Activated T-helper 2 cell treated with anti-CD3 and anti-CD28 coated beads, Interferon-gamma antibody, Interleukin-2, Interleukin-4, amounts not matched to agents 10 μg/mL and 5 μg/mL and 100 μg/mL, durations not matched to agents 14 hours and 24 hours and 36 hours (primary cell): ENCODE data around the gene DTNB. TPM values are rescaled to one million over a fixed set of nuclear protein-coding genes. Genes with fewer than 3 reads are reported as not detected.
"Not testable (repeated sequence)": the region's sequence is repeated elsewhere in the genome, so short reads cannot be mapped to it uniquely, and the experiment has no call there.

Source experiments
- DNase-seq: peaks from one replicate; pipeline ENCODE4 v3.0.0; 2021; ENCODE audit warnings: low spot score
- H3K27ac Mint-ChIP-seq: one replicate; pipeline ENCODE4 v1.8.0; 2021; ENCODE audit warnings: mixed read lengths
- H3K27me3 Mint-ChIP-seq: one replicate; pipeline ENCODE4 v1.8.0; 2021; ENCODE audit warnings: low read depth, mixed read lengths
- H3K36me3 Mint-ChIP-seq: one replicate; pipeline ENCODE4 v1.8.0; 2021; ENCODE audit warnings: low read depth, mixed read lengths
- H3K4me1 Mint-ChIP-seq: one replicate; pipeline ENCODE4 v1.8.0; 2021; ENCODE audit warnings: low read depth, mixed read lengths
- H3K4me3 Mint-ChIP-seq: one replicate; pipeline ENCODE4 v1.8.0; 2021; ENCODE audit warnings: low read depth, mild to moderate bottlenecking, moderate library complexity, mixed read lengths
- H3K9me3 Mint-ChIP-seq: one replicate; pipeline ENCODE4 v1.8.0; 2021; ENCODE audit warnings: mixed read lengths
- intact Hi-C: fragments of 100-400 bp; cut with micrococcal nuclease; formaldehyde crosslinking; loops from one replicate; pipeline ENCODE4 v1.15.1; 2023
- total RNA-seq: library from RNA; stranded (reverse); gene quantifications from 2 replicates; pipeline ENCODE4 v1.2.3, GENCODE V29; 2022

DTNB gene
- total RNA-seq, 1 donor from 2014 or later: 33.9 TPM

GRCh38 chr2:25639696-25640095 is 33.7 kb downstream of the DTNB start:
- Mint-ChIP-seq H3K36me3 (peaks cover 17% of the 10 kb centered on the region), H3K4me3 (no peak overlapping the region), H3K9me3 (no peaks in the 10 kb centered on the region), H3K4me1 (no peaks in the 10 kb centered on the region), H3K27me3 (no peaks in the 10 kb centered on the region), H3K27ac (no peak overlapping the region)
- DNase-seq: no peak
- intact Hi-C loops: no loop called here

DNA sequence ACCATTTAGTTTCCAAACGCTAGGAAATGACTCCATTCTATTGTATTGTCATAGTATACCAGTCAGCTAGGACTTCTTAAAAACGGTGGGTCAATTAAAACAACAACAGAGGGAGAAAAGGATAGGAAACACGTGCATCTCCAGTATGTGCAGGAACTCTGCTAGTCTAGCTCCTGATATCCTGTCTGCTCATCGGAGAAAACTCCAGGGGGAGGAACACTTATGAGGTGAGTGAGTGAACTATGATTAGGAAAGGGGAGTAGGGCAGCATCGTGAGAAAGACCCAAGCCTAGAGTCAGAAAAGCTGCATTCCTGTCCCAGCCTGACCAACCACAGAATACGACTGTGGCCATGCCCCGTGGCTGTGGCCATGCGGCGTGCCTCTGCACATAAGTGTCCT is 34.2 kb downstream of the DTNB start:
- Mint-ChIP-seq H3K4me1 (no peaks in the 10 kb centered on the region), H3K27me3 (no peaks in the 10 kb centered on the region), H3K9me3 (no peaks in the 10 kb centered on the region), H3K4me3 (no peak overlapping the region), H3K27ac (no peak overlapping the region), H3K36me3 (peaks cover 15% of the 10 kb centered on the region)
- intact Hi-C loops: no loop called here
- DNase-seq: no peak

DNA sequence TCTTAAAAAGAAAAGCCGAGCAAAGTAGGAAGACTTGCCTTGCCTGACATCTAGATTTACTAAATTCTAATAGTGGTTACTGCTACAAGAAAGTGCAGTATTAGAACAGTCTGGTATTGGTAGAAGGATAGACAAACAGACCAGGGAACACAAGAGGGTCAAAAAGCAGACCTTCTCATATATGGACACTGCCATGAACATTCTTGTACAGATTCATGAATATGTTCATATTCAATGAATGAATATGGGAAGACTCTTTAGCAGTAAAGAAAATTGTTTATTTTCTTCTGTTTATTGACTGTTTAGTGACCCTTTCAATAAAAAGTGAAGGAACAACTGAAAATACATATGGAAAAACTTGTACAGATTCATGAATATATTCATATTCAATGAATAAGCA is 37.6 kb downstream of the DTNB start:
- Mint-ChIP-seq H3K4me1 (peaks cover 4% of the 10 kb centered on the region), H3K27me3 (no peaks in the 10 kb centered on the region), H3K27ac (no peak overlapping the region), H3K36me3 (peaks cover 20% of the 10 kb centered on the region), H3K9me3 (no peaks in the 10 kb centered on the region), H3K4me3 (no peak overlapping the region)
- intact Hi-C loops: no loop called here
- no peak for DNase-seq

DNA sequence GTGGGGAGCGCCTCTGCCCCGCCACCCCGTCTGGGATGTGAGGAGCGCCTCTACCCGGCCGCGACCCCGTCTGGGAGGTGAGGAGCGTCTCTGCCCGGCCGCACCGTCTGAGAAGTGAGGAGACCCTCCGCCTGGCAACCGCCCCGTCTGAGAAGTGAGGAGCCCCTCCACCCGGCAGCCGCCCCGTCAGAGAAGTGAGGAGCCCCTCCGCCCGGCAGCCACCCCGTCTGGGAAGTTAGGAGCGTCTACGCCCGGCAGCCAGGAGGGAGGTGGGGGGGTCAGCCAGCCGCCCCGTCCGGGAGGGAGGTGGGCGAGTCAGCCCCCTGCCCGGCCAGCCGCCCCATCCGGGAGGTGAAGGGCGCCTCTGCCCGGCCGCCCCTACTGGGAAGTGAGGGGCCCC is 39.6 kb downstream of the DTNB start:
- H3K4me3 Mint-ChIP-seq, H3K9me3 Mint-ChIP-seq, H3K4me1 Mint-ChIP-seq, H3K27me3 Mint-ChIP-seq, H3K27ac Mint-ChIP-seq, DNase-seq, intact Hi-C loops: not testable (repeated sequence)
- H3K36me3 Mint-ChIP-seq: peaks cover 20% of the 10 kb centered on the region

- H3K4me3 Mint-ChIP-seq: no peak overlapping the region
- H3K27me3 Mint-ChIP-seq: no peaks in the 10 kb centered on the region
- H3K27ac Mint-ChIP-seq: no peak overlapping the region
- H3K36me3 Mint-ChIP-seq: peaks cover 16% of the 10 kb centered on the region
- H3K4me1 Mint-ChIP-seq: peaks cover 4% of the 10 kb centered on the region
- intact Hi-C loops: no loop called here
- no peak for DNase-seq
- H3K9me3 Mint-ChIP-seq: no peaks in the 10 kb centered on the region
Observed at GRCh38 chr2:25632396-25632795, 41.0 kb downstream of the DTNB start.

- no peaks in the 10 kb centered on the region for H3K27me3 Mint-ChIP-seq
- no peak overlapping the region for H3K27ac Mint-ChIP-seq
- no peaks in the 10 kb centered on the region for H3K9me3 Mint-ChIP-seq
- H3K36me3 Mint-ChIP-seq: peaks cover 29% of the 10 kb centered on the region
- intact Hi-C loops: no loop called here
- no peak for DNase-seq
- H3K4me3 Mint-ChIP-seq: no peak overlapping the region
- peaks cover 3% of the 10 kb centered on the region for H3K4me1 Mint-ChIP-seq
Observed at GRCh38 chr2:25624635-25625034, 48.7 kb downstream of the DTNB start.

- no peaks in the 10 kb centered on the region for H3K27me3 Mint-ChIP-seq
- H3K9me3 Mint-ChIP-seq: no peaks in the 10 kb centered on the region
- no peak overlapping the region for H3K27ac Mint-ChIP-seq
- no peak overlapping the region for H3K4me3 Mint-ChIP-seq
- DNase-seq: no peak
- H3K36me3 Mint-ChIP-seq: peaks cover 29% of the 10 kb centered on the region
- intact Hi-C loops: no loop called here
- peaks cover 3% of the 10 kb centered on the region for H3K4me1 Mint-ChIP-seq
Observed at GRCh38 chr2:25623361-25623760, 50.0 kb downstream of the DTNB start.

DNA sequence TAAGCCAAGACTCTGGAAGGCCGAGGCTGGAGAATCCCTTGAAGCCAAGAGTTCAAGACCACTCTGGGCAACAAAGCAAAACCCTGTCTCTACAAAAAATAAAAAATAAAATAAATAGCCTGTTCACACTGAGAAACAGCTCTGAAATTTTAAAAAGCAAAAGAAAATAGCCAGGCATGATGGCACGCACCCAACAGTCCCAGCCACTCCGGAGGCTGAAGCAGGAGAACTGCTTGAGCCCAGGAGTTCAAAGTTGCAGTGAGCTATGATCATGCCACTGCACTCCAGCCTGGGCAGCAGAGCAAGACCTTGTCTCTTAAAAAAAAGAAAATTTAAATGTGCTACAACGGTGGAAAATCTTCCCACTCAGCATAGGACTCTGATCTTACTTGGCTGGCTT is 52.7 kb downstream of the DTNB start:
- Mint-ChIP-seq H3K36me3 (peaks cover 19% of the 10 kb centered on the region), H3K9me3 (no peaks in the 10 kb centered on the region), H3K27ac (no peak overlapping the region), H3K27me3 (no peaks in the 10 kb centered on the region), H3K4me3 (no peak overlapping the region), H3K4me1 (peaks cover 3% of the 10 kb centered on the region)
- no peak for DNase-seq
- intact Hi-C loops: no loop called here

DNA sequence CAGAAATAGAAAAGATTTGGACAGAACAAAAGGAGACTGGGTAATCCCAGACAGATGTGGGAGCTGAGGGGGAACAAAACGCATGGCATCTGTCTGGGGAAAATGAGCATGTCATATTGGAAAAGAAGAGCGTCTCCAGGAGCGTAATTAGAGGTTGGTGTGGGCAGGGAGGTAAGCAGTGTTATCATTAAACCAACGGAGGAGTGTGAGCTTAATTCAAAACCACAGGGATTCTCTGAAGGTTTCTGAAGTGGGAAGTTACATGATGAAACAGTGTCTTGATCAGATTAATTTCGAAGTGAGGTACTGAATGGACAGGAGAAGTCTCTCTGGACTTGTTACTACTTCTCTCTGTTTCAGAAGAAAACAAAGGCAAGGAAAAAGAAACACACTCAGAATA is 53.3 kb downstream of the DTNB start:
- Mint-ChIP-seq H3K9me3 (no peaks in the 10 kb centered on the region), H3K4me1 (peaks cover 3% of the 10 kb centered on the region), H3K27me3 (no peaks in the 10 kb centered on the region), H3K4me3 (no peak overlapping the region), H3K36me3 (peaks cover 15% of the 10 kb centered on the region), H3K27ac (no peak overlapping the region)
- intact Hi-C loops: no loop called here
- no peak for DNase-seq

DNA sequence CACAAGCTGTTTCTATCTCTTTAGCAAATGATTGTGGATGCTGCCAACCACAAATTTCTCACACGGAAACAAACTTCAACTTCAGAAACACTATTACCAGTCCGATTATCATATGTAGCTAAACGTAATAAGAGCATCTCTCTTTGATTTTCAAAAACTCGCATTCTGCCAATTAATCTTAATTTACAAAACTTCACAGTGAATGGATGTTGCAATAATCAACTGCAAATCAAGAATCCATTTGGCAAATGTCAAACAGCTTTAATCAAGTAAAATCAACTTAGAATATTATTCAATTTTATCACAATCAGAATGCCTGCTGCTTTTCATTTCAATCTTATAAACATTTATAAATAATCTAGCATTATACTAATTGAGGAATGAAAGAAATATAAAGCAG is 54.2 kb downstream of the DTNB start:
- no peak overlapping the region for H3K4me3 Mint-ChIP-seq
- no peak overlapping the region for H3K27ac Mint-ChIP-seq
- intact Hi-C loops: no loop called here
- H3K9me3 Mint-ChIP-seq: no peaks in the 10 kb centered on the region
- H3K36me3 Mint-ChIP-seq: peaks cover 15% of the 10 kb centered on the region
- DNase-seq: no peak
- peaks cover 3% of the 10 kb centered on the region for H3K4me1 Mint-ChIP-seq
- no peaks in the 10 kb centered on the region for H3K27me3 Mint-ChIP-seq

DNA sequence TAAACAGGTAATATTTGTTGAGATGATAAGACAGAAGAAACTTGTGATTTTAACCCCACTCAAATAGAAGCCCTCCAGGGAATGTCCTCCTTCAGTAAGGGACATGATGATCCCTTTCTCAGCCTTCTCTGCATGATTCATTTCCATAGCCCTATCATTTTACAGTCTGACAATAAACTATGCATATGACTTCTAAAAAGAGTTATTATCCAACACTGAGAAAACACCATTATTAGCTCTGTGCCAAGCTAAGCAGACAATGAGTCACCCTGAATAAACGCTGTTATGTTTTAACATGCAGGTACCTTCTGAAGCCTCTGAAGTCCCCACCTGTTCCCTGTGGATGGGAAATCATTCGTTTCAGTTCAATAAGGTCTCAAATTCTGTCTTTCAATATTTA is 54.7 kb downstream of the DTNB start:
- Mint-ChIP-seq H3K36me3 (peaks cover 11% of the 10 kb centered on the region), H3K27ac (no peak overlapping the region), H3K4me3 (no peak overlapping the region), H3K9me3 (no peaks in the 10 kb centered on the region), H3K27me3 (no peaks in the 10 kb centered on the region), H3K4me1 (peaks cover 3% of the 10 kb centered on the region)
- no peak for DNase-seq
- intact Hi-C loops: no loop called here

DNA sequence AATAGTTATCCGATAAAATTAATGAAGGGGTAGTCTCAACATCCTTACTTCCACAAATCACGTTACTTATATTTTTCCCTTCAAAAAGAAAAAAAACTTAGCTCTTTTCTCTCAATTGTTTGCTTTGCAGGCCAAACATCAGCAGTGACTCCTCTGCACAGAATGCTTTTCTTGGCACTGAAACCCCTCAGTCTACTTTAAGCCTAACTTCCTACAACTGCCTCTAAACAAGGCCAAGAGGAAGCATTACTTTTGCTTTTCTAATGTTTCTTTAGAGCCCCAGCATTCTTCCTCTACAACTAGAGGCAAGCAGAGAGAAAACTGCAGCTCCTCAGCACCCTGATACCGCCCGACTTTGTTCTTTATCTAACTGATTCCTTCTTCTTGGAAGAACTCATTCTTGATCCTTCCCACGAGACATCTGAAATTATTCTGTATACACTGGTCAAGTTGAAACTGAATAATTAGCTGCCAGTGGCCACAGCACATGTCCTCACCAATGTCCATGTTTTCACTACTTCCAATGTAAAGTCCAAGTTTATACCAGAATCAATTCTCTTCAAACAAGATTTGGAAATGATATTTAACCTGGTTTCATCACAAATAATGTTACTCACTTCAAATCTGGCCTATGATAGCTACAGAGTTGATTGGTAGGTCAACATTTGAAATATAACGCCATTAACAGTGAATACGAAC is 55.3 kb downstream of the DTNB start:
- no peaks in the 10 kb centered on the region for H3K9me3 Mint-ChIP-seq
- peaks cover 11% of the 10 kb centered on the region for H3K36me3 Mint-ChIP-seq
- no peak overlapping the region for H3K4me3 Mint-ChIP-seq
- no peak overlapping the region for H3K27ac Mint-ChIP-seq
- no peak for DNase-seq
- intact Hi-C loops: no loop called here
- H3K27me3 Mint-ChIP-seq: no peaks in the 10 kb centered on the region
- peaks cover 3% of the 10 kb centered on the region for H3K4me1 Mint-ChIP-seq

GRCh38 chr2:25615920-25616319 is 57.5 kb downstream of the DTNB start:
- no peak overlapping the region for H3K27ac Mint-ChIP-seq
- no peak overlapping the region for H3K4me3 Mint-ChIP-seq
- H3K36me3 Mint-ChIP-seq: peaks cover 7% of the 10 kb centered on the region
- no peaks in the 10 kb centered on the region for H3K27me3 Mint-ChIP-seq
- DNase-seq: no peak
- no peaks in the 10 kb centered on the region for H3K9me3 Mint-ChIP-seq
- peaks cover 3% of the 10 kb centered on the region for H3K4me1 Mint-ChIP-seq
- intact Hi-C loops: no loop called here

GRCh38 chr2:25615386-25615785 is 58.0 kb downstream of the DTNB start:
- DNase-seq: no peak
- Mint-ChIP-seq H3K4me1 (peaks cover 3% of the 10 kb centered on the region), H3K4me3 (no peak overlapping the region), H3K9me3 (no peaks in the 10 kb centered on the region), H3K36me3 (peaks cover 7% of the 10 kb centered on the region), H3K27ac (no peak overlapping the region), H3K27me3 (no peaks in the 10 kb centered on the region)
- intact Hi-C loops: no loop called here
